ENCODE measurements around the gene SLC1A6.
"Not testable (repeated sequence)": the region's sequence is repeated elsewhere in the genome, so short reads cannot be mapped to it uniquely, and the experiment has no call there.

SLC1A6 gene

GRCh38 chr19:14957464-14957863, 22.2 kb downstream of the SLC1A6 start:
- no peak for DNase-seq (ENCODE audit: low spot score)

- DNase-seq (ENCODE audit: low spot score), result no peak
Measured at GRCh38 chr19:14954071-14954655, 25.5 kb downstream of the SLC1A6 start.

DNA sequence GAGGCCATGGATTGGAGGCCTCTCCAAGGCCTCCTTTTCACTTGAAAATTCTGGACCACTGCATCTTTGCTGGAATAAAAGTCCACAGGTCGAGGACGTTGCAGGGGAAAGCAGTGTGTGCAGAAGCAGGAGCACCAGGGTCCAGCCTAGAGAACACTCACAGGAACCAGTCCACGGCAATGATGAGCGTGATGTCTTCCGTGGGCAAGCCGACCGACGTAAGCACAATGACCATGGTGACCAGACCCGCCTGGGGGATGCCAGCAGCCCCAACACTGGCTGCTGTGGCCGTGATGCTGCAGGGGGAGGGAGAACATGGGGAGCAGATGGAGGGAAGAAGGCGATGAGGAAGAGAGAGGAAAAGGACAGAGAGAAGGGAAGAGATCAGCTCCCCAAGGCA, 26.9 kb downstream of the SLC1A6 start:
- no peak for DNase-seq (ENCODE audit: low spot score)

DNA sequence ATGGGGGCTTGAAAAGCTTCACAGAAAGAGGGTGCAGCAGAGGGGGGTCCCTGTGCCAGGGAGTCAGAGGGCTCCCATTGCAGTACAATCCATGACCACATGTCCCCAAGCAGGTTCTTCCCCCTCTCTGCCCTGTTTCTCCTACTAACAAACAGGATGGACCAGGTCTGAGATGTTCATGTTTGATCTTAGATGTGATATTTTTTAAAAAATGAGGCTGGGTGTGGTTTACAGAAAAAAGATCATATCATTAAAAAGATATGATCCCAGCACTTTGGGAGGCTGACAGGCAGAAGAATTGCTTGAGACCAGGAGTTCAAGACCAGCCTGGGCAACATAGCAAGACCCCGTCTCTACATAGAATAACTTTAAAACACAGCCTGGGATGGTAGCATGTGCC, 29.2 kb downstream of the SLC1A6 start:
- DNase-seq (ENCODE audit: low spot score), result no peak

DNA sequence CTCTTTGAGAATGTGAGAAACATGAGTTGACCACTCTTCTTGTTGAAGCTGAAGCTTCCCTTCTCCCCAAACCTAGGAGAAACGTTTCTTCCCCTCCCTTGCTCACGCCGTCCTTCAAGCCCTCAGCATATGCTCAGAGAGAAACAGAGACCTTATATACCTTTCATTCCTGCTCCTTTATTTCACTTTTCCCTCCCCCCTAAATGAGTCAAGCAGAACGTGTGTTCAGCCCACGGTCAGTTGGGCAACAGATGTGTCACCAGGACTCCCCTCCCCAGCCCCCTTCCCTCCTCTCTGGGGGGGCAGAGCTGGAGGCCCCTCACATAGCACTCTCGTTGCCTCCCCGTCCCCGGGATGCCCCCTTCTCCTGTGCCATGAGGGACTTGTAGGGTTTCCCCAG, 29.8 kb downstream of the SLC1A6 start:
- DNase-seq (ENCODE audit: low spot score), result no peak

DNA sequence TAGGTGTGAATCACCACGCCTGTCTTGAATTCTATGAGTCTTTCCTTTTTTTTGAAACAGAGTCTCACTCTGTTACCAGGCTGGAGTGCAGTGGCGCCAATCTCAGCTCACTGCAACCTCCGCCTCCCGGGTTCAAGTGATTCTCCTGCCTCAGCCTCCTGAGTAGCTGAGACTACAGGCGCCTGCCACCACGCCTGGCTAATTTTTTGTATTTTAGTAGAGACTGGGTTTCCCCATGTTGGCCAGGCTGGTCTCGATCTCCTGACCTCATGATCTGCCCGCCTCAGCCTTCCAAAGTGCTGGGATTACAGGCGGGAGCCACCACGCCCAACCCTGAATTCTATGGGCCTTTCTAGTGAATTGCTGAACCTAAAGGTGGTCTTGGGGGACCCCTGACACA, 30.3 kb downstream of the SLC1A6 start:
- not testable (repeated sequence) for DNase-seq (ENCODE audit: low spot score)

DNA sequence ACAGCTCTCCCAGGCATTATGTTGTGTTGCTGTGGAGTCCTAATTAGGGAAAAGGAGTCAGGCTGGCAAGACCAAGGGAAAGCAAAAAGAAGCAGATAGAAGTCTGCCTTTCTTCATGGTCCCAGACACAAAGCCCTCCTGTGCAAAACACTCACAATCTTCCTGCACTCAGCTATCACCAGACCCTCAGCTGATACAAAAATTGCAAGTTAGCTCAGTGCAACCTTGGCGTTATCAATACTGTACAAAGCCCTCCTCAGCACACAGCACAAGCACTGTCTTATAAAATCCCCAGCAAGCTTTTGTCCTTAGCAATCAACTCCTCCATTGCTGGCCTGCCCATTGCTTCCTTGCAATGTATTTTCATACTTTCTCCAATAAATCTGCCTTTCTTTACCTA, 35.2 kb downstream of the SLC1A6 start:
- DNase-seq (ENCODE audit: low spot score), result no peak

DNA sequence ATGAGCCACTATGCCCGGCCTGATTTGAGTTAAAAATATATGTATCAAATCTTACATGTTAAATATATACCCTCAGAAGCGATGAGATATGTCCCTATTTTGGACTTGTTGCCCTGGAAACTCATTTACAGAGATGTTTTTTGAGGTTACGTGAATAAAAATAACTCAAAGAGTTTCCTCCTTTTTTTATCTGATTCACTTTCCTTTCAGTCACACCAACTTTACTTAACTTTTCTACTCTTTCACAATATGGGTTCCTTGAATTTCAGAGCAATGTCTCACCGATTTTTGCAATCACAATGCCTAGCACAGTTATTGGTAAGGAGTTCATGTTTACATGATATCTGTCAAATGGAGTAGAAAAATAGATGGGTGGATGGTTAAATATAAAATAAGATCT, 36.1 kb downstream of the SLC1A6 start:
- DNase-seq (ENCODE audit: low spot score), result no peak

DNA sequence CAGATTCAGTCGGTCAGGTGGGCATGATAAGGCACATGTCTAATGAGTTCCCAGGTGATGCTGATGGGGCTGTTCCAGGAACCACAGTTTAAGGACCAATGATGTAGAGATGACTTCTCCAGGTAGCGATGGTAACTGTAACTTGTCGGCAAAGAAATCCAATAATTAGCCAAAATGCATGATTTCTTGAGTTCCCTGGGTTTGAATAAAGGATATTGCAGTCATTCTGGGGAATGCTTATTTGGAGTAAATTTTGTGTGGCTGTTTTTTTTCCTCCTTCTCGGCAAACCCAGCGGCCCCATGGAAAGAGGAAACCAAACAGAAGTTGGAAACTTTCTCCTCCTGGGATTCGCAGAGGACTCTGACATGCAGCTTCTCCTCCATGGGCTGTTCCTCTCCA, 38.5 kb downstream of the SLC1A6 start, which contains the start of gene OR7C2:
TSS of gene OR7C2 (plus strand) at position 301 of the 400 bp plus-strand sequence. CDS start at position 301, 0 bp downstream.
- no peak for DNase-seq (ENCODE audit: low spot score)

- DNase-seq (ENCODE audit: low spot score), result no peak
Measured at GRCh38 chr19:14940266-14940665, 39.4 kb downstream of the SLC1A6 start.

- no peak for DNase-seq (ENCODE audit: low spot score)
Measured at GRCh38 chr19:14933506-14933905, 46.2 kb downstream of the SLC1A6 start.

- no peak for DNase-seq (ENCODE audit: low spot score)
Measured at GRCh38 chr19:14916848-14917247, 62.8 kb downstream of the SLC1A6 start.

- DNase-seq (ENCODE audit: low spot score), result no peak
Measured at GRCh38 chr19:14915116-14915515, 64.5 kb downstream of the SLC1A6 start.

- no peak for DNase-seq (ENCODE audit: low spot score)
Measured at GRCh38 chr19:14906711-14907110, 73.0 kb downstream of the SLC1A6 start.

DNA sequence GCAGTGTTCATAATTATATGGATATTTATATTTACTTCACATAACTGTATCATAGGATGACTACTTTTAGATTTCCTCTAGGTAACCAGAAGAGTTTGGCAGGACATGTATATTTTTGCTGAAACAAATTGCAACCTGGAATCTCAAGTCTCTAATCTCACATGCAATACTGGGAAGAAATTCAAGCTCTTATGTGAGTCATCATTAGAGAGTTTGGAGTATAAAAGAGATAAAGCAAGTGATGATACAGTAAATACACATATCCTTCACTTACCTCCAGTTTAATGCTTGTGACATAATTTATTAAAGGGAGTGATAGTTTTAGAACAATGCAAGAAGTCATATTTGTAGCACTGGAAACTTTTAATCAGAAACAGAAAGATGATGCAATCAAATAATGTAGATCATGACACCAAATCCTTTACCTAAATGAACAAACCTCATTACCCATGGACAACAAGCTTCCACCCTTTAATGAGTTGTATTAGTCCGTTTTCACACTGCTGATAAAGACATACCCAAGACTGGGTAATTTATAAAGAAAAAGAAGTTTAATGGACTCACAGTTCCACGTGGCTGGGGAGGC, 77.9 kb downstream of the SLC1A6 start:
- DNase-seq (ENCODE audit: low spot score), result no peak
